ENCODE measurements around the gene RNF167.

The RNF167 gene

DNA sequence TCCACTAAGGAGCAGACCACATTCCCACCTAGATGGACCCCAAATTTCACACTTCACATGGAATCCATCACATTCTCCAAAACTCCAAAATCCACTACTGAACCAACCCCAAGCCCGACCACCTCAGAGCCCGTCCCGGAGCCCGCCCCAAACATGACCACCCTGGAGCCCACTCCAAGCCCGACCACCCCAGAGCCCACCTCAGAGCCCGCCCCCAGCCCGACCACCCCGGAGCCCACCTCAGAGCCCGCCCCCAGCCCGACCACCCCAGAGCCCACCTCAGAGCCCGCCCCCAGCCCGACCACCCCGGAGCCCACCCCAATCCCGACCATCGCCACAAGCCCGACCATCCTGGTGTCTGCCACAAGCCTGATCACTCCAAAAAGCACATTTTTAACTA, 6.4 kb upstream of the RNF167 start:
- H3K27ac ChIP-seq (ENCODE audit: low read length): no peak overlapping the region

DNA sequence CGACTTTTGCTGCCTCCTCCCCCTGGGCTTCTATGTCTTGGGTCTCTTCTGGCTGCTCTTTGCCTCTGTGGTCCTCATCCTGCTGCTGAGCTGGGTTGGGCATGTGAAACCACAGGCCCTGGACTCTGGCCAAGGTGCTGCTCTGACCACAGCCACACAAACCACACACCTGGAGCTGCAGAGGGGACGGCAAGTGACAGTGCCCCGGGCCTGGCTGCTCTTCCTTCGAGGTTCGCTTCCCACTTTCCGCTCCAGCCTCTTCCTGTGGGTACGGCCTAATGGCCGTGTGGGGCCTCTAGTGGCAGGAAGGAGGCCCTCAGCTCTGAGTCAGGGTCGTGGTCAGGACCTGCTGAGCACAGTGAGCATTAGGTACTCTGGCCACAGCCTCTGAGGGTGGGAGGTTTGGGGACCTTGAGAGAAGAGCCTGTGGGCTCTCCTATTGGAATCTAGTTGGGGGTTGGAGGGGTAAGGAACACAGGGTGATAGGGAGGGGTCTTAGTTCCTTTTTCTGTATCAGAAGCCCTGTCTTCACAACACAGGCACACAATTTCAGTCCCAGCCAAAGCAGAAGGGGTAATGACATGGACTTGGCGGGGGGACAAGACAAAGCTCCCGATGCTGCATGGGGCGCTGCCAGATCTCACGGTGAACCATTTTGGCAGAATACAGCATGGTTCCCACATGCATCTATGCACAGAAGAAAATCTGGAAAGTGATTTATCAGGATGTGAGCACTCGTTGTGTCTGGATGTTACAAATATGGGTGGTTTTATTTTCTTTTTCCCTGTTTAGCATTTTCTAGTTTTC, 5.7 kb upstream of the RNF167 start:
- H3K4me3 ChIP-seq (ENCODE audit: low read depth in 1 of 2, low read length in 2 of 2): no peak overlapping the region
- peaks cover 11 to 30% of the 10 kb centered on the region in 2 donors for H3K4me1 ChIP-seq (ENCODE audit: control insufficient read depth in 1 of 2, insufficient read depth in 2 of 2, low read length in 2 of 2)
- H3K27ac ChIP-seq (ENCODE audit: low read length): no peak overlapping the region
- peaks cover 16 to 27% of the 10 kb centered on the region in 2 donors for H3K36me3 ChIP-seq (ENCODE audit: control insufficient read depth in 1 of 2, insufficient read depth in 2 of 2, low read length in 2 of 2)
- H3K9me3 ChIP-seq (ENCODE audit: control insufficient read depth in 1 of 2, low read length in 2 of 2): no peaks in the 10 kb centered on the region
- H3K27me3 ChIP-seq (ENCODE audit: low read depth, low read length): no peaks in the 10 kb centered on the region

More for the DNA sequence above, 6.4 kb upstream of the RNF167 start:
- Histone ChIP-seq H3K36me3 (ENCODE audit: control insufficient read depth in 1 of 2, insufficient read depth in 2 of 2, low read length in 2 of 2) (peaks cover 16 to 27% of the 10 kb centered on the region in 2 donors), H3K4me3 (ENCODE audit: low read depth in 1 of 2, low read length in 2 of 2) (no peak overlapping the region), H3K27me3 (ENCODE audit: low read depth, low read length) (no peaks in the 10 kb centered on the region), H3K9me3 (ENCODE audit: control insufficient read depth in 1 of 2, low read length in 2 of 2) (no peaks in the 10 kb centered on the region), H3K4me1 (ENCODE audit: control insufficient read depth in 1 of 2, insufficient read depth in 2 of 2, low read length in 2 of 2) (peaks cover 4 to 22% of the 10 kb centered on the region in 2 donors)

- no peak overlapping the region for H3K4me3 ChIP-seq (ENCODE audit: low read depth in 1 of 2, low read length in 2 of 2)
These were observed 4.4 kb upstream of the RNF167 start for GRCh38 chr17:4935650-4936049.

DNA sequence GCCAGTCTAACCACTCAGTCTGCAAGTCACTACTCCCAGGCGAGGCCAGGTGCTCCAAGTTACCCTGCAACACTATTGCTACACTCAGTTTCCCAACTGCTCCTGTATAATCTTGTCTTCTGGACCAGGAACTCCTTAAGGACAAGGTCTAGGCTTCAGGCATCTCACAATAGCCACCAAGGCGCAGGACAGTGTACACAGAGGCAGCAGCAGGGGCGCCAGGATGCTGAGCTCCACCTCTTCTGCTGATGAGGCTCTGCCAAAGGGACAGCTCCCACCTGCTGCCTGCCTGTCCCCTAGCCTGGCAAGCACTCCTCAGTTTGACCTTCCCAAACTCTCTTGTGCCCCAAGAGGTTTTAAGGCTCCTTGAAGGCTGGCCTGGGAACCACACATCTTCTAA, 3.6 kb upstream of the RNF167 start:
- H3K36me3 ChIP-seq (ENCODE audit: control insufficient read depth in 1 of 2, insufficient read depth in 2 of 2, low read length in 2 of 2): peaks cover 16 to 27% of the 10 kb centered on the region in 2 donors
- H3K4me3 ChIP-seq (ENCODE audit: low read depth in 1 of 2, low read length in 2 of 2): no peak overlapping the region
- H3K27me3 ChIP-seq (ENCODE audit: low read depth, low read length): no peaks in the 10 kb centered on the region
- H3K4me1 ChIP-seq (ENCODE audit: control insufficient read depth in 1 of 2, insufficient read depth in 2 of 2, low read length in 2 of 2): peaks cover 16 to 39% of the 10 kb centered on the region in 2 donors
- H3K27ac ChIP-seq (ENCODE audit: low read length): no peak overlapping the region
- no peaks in the 10 kb centered on the region for H3K9me3 ChIP-seq (ENCODE audit: control insufficient read depth in 1 of 2, low read length in 2 of 2)

More at GRCh38 chr17:4935650-4936049, 4.4 kb upstream of the RNF167 start:
- H3K4me1 ChIP-seq (ENCODE audit: control insufficient read depth in 1 of 2, insufficient read depth in 2 of 2, low read length in 2 of 2): peaks cover 11 to 31% of the 10 kb centered on the region in 2 donors
- H3K9me3 ChIP-seq (ENCODE audit: control insufficient read depth in 1 of 2, low read length in 2 of 2): no peaks in the 10 kb centered on the region
- no peak overlapping the region for H3K27ac ChIP-seq (ENCODE audit: low read length)
- H3K27me3 ChIP-seq (ENCODE audit: low read depth, low read length): no peaks in the 10 kb centered on the region
- H3K36me3 ChIP-seq (ENCODE audit: control insufficient read depth in 1 of 2, insufficient read depth in 2 of 2, low read length in 2 of 2): peaks cover 16 to 27% of the 10 kb centered on the region in 2 donors

DNA sequence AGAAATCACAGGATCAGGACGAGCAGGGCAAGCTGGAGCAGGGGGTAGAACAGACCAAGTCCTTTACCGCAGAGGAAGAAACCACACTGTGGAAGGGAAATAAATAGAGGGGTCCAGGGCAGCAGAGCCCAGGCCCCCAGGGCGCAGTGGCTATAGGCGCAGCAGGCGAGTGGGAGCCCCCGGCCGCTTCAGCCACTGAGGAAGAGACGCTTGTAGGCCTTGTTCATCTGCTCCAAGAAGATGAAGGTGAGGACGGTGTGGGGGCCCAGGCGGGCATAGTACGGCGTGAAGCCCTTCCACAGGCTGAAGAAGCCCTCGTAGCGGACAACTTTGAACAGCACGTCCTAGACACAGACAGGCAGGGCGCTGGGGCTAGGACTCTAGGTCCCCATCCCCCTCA, 2.5 kb upstream of the RNF167 start:
- Histone ChIP-seq H3K27ac (ENCODE audit: low read length) (no peak overlapping the region), H3K27me3 (ENCODE audit: low read depth, low read length) (no peaks in the 10 kb centered on the region), H3K4me1 (ENCODE audit: control insufficient read depth in 1 of 2, insufficient read depth in 2 of 2, low read length in 2 of 2) (peaks cover 16 to 50% of the 10 kb centered on the region in 2 donors), H3K4me3 (ENCODE audit: low read depth in 1 of 2, low read length in 2 of 2) (no peak overlapping the region), H3K9me3 (ENCODE audit: control insufficient read depth in 1 of 2, low read length in 2 of 2) (no peaks in the 10 kb centered on the region), H3K36me3 (ENCODE audit: control insufficient read depth in 1 of 2, insufficient read depth in 2 of 2, low read length in 2 of 2) (peaks cover 24 to 32% of the 10 kb centered on the region in 2 donors)

GRCh38 chr17:4938069-4938491, 2.0 kb upstream of the RNF167 start:
- Histone ChIP-seq H3K27me3 (ENCODE audit: low read depth, low read length) (no peaks in the 10 kb centered on the region), H3K4me3 (ENCODE audit: low read depth in 1 of 2, low read length in 2 of 2) (peak overlapping the region in 1 of 2 donors; percentile 70), H3K36me3 (ENCODE audit: control insufficient read depth in 1 of 2, insufficient read depth in 2 of 2, low read length in 2 of 2) (peaks cover 29 to 38% of the 10 kb centered on the region in 2 donors), H3K4me1 (ENCODE audit: control insufficient read depth in 1 of 2, insufficient read depth in 2 of 2, low read length in 2 of 2) (peaks cover 16 to 55% of the 10 kb centered on the region in 2 donors), H3K27ac (ENCODE audit: low read length) (no peak overlapping the region), H3K9me3 (ENCODE audit: control insufficient read depth in 1 of 2, low read length in 2 of 2) (no peaks in the 10 kb centered on the region)

DNA sequence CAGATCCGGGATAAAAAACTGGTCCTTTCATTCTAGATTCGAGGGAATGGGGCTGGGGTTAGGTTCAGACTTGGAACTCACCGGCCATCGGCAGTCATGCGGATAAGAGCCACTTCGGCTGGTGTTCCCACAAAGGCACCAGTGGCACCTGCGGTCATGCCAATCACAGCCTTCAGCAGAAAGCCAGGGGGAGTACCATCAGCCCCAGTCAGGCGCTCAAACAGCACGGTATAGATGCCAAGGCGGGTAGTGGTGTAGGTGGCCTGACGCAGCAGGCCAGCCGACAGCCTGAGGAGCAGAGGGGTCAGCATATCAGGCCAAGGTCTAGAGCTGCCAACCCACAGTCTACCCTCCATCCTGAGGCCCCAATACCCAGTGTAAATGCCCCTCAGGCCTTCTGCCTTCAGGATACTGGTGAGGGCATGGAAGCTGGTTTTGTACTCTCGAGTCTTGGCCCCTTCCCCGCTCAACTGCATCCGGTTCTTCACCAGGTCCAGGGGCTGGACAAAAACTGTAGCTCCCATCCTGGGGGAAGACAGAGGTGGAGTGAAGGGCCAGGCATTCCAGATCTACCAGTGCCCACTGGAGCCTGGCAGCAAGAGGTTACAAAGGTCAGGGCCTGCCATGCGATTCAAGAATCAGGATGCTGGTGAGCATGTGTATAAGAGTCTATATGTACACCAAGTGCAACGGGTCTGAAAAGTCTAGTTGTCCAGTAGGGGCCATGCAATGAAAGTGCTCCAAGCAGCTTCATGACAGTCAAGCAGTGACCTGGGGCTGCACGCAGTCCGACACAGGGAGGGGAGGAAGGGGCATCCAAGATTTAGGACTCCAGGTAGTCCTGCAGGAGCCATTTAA, 1.2 kb upstream of the RNF167 start:
- Histone ChIP-seq H3K27ac (ENCODE audit: low read length) (peak overlapping the region; percentile 98), H3K27me3 (ENCODE audit: low read depth, low read length) (no peaks in the 10 kb centered on the region), H3K4me1 (ENCODE audit: control insufficient read depth in 1 of 2, insufficient read depth in 2 of 2, low read length in 2 of 2) (peaks cover 16 to 62% of the 10 kb centered on the region in 2 donors), H3K36me3 (ENCODE audit: control insufficient read depth in 1 of 2, insufficient read depth in 2 of 2, low read length in 2 of 2) (peaks cover 35 to 45% of the 10 kb centered on the region in 2 donors), H3K4me3 (ENCODE audit: low read depth in 1 of 2, low read length in 2 of 2) (peak overlapping the region; percentile 70 to 97), H3K9me3 (ENCODE audit: control insufficient read depth in 1 of 2, low read length in 2 of 2) (no peaks in the 10 kb centered on the region)

GRCh38 chr17:4939546-4939795, 597 bp upstream of the RNF167 start:
- H3K36me3 ChIP-seq (ENCODE audit: control insufficient read depth in 1 of 2, insufficient read depth in 2 of 2, low read length in 2 of 2): peaks cover 39 to 48% of the 10 kb centered on the region in 2 donors

DNA sequence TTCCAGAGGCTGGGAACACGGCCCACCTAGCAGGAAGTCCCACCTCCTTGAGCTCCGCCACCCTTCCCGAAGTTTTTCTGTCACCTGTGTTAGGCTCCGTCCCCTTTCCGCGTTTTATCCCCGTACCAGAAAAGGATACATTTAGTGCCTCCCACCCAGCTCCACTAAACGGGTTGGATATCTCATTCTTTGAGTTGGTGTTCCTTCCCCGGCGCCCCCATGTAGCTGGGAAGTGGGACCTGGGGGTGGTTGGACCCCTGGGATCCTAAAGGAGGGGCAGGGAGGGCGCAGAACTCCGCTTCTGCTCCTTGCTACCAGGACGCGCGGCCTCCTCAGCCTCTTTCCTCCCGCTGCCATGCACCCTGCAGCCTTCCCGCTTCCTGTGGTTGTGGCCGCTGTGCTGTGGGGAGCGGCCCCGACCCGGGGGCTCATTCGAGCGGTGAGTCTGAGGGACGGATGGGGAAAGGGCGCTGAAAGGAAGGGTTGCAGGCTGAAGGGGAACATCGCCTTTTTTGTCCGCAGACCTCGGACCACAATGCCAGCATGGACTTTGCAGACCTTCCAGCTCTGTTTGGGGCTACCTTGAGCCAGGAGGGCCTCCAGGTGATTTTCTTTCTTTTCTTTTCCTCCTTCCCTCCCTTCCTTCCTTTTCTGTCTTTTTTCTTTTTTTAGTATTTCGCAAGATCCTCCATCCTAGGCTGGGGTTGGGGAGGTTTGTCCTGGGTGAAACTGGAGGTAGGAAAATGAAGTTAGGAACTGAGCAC, 669 bp downstream of the RNF167 start:
- Histone ChIP-seq H3K36me3 (ENCODE audit: control insufficient read depth in 1 of 2, insufficient read depth in 2 of 2, low read length in 2 of 2) (peaks cover 52 to 58% of the 10 kb centered on the region in 2 donors), H3K4me1 (ENCODE audit: control insufficient read depth in 1 of 2, insufficient read depth in 2 of 2, low read length in 2 of 2) (peaks cover 32 to 72% of the 10 kb centered on the region in 2 donors), H3K27ac (ENCODE audit: low read length) (peak overlapping the region; percentile 98), H3K4me3 (ENCODE audit: low read depth in 1 of 2, low read length in 2 of 2) (peak overlapping the region; percentile 70 to 97), H3K9me3 (ENCODE audit: control insufficient read depth in 1 of 2, low read length in 2 of 2) (no peaks in the 10 kb centered on the region), H3K27me3 (ENCODE audit: low read depth, low read length) (no peaks in the 10 kb centered on the region)

More at GRCh38 chr17:4939546-4939795, 597 bp upstream of the RNF167 start:
- H3K4me1 ChIP-seq (ENCODE audit: control insufficient read depth in 1 of 2, insufficient read depth in 2 of 2, low read length in 2 of 2): peaks cover 20 to 62% of the 10 kb centered on the region in 2 donors
- H3K4me3 ChIP-seq (ENCODE audit: low read depth in 1 of 2, low read length in 2 of 2): peak overlapping the region; percentile 70 to 97
- no peaks in the 10 kb centered on the region for H3K27me3 ChIP-seq (ENCODE audit: low read depth, low read length)
- H3K27ac ChIP-seq (ENCODE audit: low read length): peak overlapping the region; percentile 98
- H3K9me3 ChIP-seq (ENCODE audit: control insufficient read depth in 1 of 2, low read length in 2 of 2): no peaks in the 10 kb centered on the region

- Histone ChIP-seq H3K4me1 (ENCODE audit: control insufficient read depth in 1 of 2, insufficient read depth in 2 of 2, low read length in 2 of 2) (peaks cover 35 to 77% of the 10 kb centered on the region in 2 donors), H3K4me3 (ENCODE audit: low read depth in 1 of 2, low read length in 2 of 2) (peak overlapping the region; percentile 70 to 97), H3K36me3 (ENCODE audit: control insufficient read depth in 1 of 2, insufficient read depth in 2 of 2, low read length in 2 of 2) (peaks cover 55 to 56% of the 10 kb centered on the region in 2 donors), H3K27me3 (ENCODE audit: low read depth, low read length) (no peaks in the 10 kb centered on the region), H3K9me3 (ENCODE audit: control insufficient read depth in 1 of 2, low read length in 2 of 2) (no peaks in the 10 kb centered on the region), H3K27ac (ENCODE audit: low read length) (peak overlapping the region; percentile 98)
These were observed 1.2 kb downstream of the RNF167 start for GRCh38 chr17:4941319-4941610.
